Activated T-cell treated with anti-CD3 and anti-CD28 coated beads, Interleukin-2, amount 50 U/mL, for 48 hours (primary cell): ENCODE data around the gene RBMS1.

ENCODE experiments used
- DNase-seq, 2 experiments: peaks; one replicate each; pipeline ENCODE4 v3.0.0-alpha.2; 2020

RBMS1 gene

DNA sequence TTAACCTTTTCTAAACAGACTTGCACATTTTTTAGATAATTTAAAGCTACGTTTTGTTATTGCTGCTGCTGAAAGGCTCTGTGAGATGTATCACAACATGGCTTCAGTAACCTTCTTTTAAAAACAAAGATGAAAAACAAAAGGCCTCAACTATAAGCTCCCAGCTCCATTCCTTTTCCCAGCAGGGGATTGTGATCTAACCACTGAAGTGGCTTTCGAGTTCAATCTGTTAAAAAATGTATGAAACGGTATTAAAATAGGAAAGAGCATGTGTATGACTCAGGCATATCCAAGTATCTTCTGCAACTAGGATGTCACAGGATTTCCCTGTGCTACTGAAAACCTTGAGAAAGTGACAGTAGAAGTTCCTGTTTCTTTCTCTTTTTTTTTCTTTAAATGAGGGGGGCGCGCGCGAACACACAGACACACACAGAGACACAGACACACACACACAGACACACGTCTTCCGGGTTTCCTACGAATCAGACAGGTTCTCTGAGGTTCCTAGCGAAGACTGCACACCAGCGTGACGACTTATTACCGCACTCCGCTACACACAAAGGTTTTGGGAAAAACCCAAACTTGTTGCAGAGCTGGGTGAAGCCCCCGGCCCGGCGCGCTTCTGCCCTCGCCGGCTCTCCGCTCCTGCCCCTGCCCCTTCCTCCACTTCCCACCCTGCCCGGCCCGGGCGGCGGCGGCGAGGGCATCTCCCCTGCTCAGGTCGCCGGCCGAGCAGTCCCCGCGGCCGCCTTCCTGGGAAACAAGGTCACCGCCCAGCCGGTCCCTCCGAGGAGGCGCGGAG lies 86.8 kb downstream of the RBMS1 start:
- DNase-seq: no peak

GRCh38 chr2:160405077-160405867 lies 88.3 kb downstream of the RBMS1 start:
- DNase-seq: no peak

DNA sequence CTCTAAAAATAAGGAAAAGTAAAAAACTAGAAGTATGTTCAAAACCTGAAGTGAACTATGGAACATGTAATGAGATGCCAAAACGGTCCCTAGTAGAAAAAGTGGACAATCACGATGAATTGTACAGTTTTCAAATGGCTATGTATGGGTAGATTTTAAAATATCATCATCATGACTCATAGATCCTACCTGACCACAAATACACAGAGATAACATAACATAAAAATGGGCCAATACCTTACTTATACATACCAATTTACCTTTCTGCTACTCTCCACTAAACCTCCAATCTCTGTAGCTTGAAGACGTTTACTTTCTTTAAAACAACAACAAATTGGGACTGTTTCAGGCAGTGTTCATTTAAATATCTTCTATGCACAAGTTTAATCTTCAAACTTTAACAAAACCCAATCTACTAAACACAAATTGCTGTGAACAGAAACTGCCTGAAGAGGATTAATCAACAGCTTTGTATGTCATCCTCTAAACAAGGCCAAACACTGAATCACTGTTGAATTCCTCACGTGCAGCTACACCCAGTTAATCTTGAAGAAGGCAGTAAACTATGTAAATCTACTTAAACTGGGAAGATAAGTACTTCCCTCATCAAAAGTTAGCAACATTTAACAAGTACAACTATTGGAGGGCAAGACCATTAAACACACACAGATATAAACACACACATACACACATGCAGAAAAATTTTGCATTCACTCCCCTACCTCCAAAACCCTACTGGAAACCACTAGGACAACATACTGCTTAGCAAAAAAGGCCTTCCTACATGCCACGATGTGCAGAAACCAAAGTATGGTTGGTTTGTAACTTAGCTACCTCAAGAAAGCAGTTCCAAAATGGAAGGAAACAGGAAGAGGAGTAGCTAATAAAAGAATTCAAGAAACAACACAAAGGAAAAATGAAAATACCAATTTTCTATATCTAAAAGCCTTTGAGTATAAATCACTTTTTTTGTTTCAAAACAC lies 90.3 kb downstream of the RBMS1 start:
- no peak for DNase-seq

- DNase-seq: no peak
Measured at GRCh38 chr2:160402501-160402900, 91.1 kb downstream of the RBMS1 start.

DNA sequence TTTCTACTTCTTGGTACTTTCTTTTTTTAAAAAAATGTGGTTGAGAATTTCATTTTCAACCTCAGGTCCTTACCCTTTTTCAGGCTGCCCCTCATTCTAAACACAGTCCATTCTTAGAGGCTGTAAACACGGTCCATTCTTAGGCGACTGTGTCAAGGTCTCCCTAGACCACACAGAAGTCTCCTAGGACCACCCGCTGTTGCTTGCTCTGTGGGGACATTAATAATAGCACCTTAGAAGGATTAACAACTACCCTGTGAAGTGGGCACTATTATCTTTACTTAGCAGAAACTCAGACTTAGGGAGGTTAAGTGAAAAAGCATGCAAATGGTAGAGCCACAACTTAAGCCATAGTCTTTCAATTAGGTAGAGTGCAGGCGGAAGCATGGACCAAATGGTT lies 91.7 kb downstream of the RBMS1 start:
- DNase-seq: no peak

- DNase-seq: no peak
Measured at GRCh38 chr2:160399880-160400279, 93.7 kb downstream of the RBMS1 start.

- no peak for DNase-seq
Measured at GRCh38 chr2:160397530-160397865, 96.1 kb downstream of the RBMS1 start.

GRCh38 chr2:160394153-160394552 lies 99.5 kb downstream of the RBMS1 start:
- DNase-seq: no peak

GRCh38 chr2:160392201-160392600 lies 101.4 kb downstream of the RBMS1 start:
- DNase-seq: no peak

- no peak for DNase-seq
Measured at GRCh38 chr2:160390544-160391455, 102.8 kb downstream of the RBMS1 start.

- no peak for DNase-seq
Measured at GRCh38 chr2:160389875-160390274, 103.7 kb downstream of the RBMS1 start.

DNA sequence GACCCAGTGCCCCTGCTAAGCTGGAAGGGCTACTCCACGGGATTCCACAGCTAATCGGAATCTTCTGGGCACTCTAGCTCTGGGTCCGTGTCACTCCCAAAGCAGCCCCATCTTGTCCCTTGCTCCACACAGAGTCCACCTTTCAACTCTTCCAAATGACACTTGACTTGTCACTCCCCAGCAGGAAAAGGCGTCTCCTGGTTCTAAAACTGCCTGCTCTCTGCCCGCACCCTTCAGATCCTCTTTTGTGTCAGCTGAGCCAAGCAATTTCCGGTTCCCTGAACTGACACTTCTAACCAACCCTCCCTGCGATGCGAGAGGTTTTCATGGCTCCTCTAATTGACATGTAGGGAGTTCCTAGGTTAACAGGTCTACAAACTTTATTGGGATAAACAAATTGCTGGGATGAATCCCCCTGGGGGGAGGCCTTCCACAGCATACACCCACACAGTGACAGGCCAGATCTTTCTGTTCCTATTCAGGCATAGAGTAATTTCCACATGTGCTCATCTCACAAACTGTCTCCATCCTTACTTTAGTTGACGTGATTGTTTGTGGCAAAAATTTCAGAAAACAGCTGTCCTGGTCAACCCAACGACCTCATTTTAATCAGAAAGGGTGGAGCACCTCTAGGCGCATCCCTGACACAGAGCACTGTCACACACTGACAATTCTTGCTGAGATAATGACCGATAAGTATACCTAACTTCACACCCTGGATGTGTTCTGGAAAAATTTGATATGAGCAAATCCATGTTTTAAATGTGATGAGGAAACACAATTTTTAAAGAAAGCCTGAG lies 104.9 kb downstream of the RBMS1 start:
- peak; percentile 51 to 58 for DNase-seq

- DNase-seq: no peak
Measured at GRCh38 chr2:160387558-160388262, 105.9 kb downstream of the RBMS1 start.

DNA sequence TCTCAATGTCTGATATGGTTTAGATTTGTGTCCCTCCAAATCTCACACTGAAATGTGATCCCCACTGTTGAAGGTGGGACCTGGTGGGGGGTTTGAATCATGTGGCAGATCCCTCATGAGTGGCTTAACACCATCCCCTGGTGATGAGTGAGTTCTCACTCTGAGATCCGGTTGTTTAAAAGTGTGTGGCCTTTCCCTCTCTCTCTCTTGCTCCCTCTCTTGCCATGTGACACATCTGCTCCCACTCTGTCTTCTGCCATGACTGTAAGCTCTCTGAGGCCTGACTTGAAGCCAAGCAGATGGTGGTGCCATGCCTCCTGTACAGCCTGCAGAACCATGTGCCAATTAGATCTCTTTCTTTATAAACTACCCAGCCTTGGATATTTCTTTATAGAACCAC lies 108.8 kb downstream of the RBMS1 start:
- no peak for DNase-seq

GRCh38 chr2:160381425-160381951 lies 112.1 kb downstream of the RBMS1 start:
- no peak for DNase-seq

GRCh38 chr2:160380611-160381010 lies 113.0 kb downstream of the RBMS1 start:
- no peak for DNase-seq

GRCh38 chr2:160380000-160380570 lies 113.5 kb downstream of the RBMS1 start:
- no peak for DNase-seq

DNA sequence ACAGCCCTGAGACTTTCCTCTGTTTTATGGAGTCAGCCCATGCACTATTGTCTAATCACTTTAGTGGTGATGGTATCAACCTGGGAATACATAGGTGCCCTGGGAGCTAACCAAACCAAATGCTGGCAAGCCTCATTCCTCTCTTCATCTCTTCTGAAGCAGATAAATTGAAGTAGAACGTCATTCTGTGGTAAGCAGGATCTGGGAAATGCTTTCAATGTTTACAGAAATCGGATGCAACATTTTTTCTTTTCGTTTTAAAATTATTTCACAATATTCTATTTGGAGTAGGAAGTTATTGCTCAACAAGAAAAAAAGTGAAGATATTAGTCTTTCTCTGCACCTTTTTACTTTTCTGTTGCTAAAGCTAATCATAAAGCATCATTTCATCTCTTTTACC lies 114.2 kb downstream of the RBMS1 start:
- DNase-seq: no peak

GRCh38 chr2:160377204-160377995 lies 116.2 kb downstream of the RBMS1 start:
- DNase-seq: no peak
